HepG2 (cell line): ENCODE results near the gene CAPN3. TPM values are rescaled to one million over a fixed set of nuclear protein-coding genes. Genes with fewer than 3 reads are reported as not detected.

Experiments used
- HOXD1 ChIP-seq: sonication (generic); formaldehyde crosslinking; IDR thresholded peaks from 2 replicates; pipeline ENCODE4 v1.5.0; 2020; ENCODE audit warnings: missing genetic modification reagents
- JUND ChIP-seq: sonication (generic); formaldehyde crosslinking; IDR thresholded peaks from 2 replicates; pipeline ENCODE4 v1.8.0; 2022; ENCODE audit warnings: mild to moderate bottlenecking, missing genetic modification reagents
- KLF11 ChIP-seq: IDR thresholded peaks from 2 replicates; pipeline ENCODE4 v1.6.1; 2016; ENCODE audit warnings: missing compliant biosample characterization
- RORA ChIP-seq: sonication (generic); formaldehyde crosslinking; IDR thresholded peaks from 2 replicates; pipeline ENCODE4 v1.5.0; 2020; ENCODE audit warnings: mild to moderate bottlenecking, missing genetic modification reagents, moderate library complexity
- SNAI1 ChIP-seq: sonication (generic); formaldehyde crosslinking; IDR thresholded peaks from 2 replicates; pipeline ENCODE4 v1.5.0; 2020; ENCODE audit warnings: mild to moderate bottlenecking, missing genetic modification reagents, borderline replicate concordance
- SYNCRIP ChIP-seq: fragments of 200-400 bp; formaldehyde crosslinking; IDR thresholded peaks from 2 replicates; pipeline ENCODE4 v1.6.1; 2018; ENCODE audit warnings: mild to moderate bottlenecking, low read depth, low read length; ENCODE audit not compliant: insufficient read depth
- TFDP1 ChIP-seq: IDR thresholded peaks from 2 replicates; pipeline ENCODE4 v1.6.1; 2016; ENCODE audit warnings: missing compliant biosample characterization, missing genetic modification reagents, borderline replicate concordance
- ZBTB37 ChIP-seq: sonication (generic); formaldehyde crosslinking; IDR thresholded peaks from 2 replicates; pipeline ENCODE4 v1.4.0; 2020; ENCODE audit warnings: mild to moderate bottlenecking, missing genetic modification reagents
- ZNF251 ChIP-seq: sonication (generic); formaldehyde crosslinking; IDR thresholded peaks from 2 replicates; pipeline ENCODE4 v1.9.0; 2021; ENCODE audit warnings: mild to moderate bottlenecking, missing genetic modification reagents
- ZNF318 ChIP-seq: sonication (generic); formaldehyde crosslinking; IDR thresholded peaks from 2 replicates; pipeline ENCODE4 v1.4.0; 2020; ENCODE audit warnings: mild to moderate bottlenecking, missing genetic modification reagents
- ZNF329 ChIP-seq: sonication (generic); formaldehyde crosslinking; IDR thresholded peaks from 2 replicates; pipeline ENCODE4 v1.9.0; 2021; ENCODE audit warnings: low read depth, mild to moderate bottlenecking, missing genetic modification reagents
- ZNF792 ChIP-seq: IDR thresholded peaks from 2 replicates; pipeline ENCODE4 v1.6.1; 2016
- ZNF800 ChIP-seq: sonication (generic); formaldehyde crosslinking; IDR thresholded peaks from 2 replicates; pipeline ENCODE4 v1.4.0; 2020; ENCODE audit warnings: missing genetic modification reagents
- polyA plus RNA-seq, 8 experiments: library from polyadenylated mRNA; depleted of rRNA in 3 of 8; stranded (reverse) in 7 of 8; unstranded in 1 of 8; fragments of >200 nt; fragmentation: Illumina TruSeq in 4 of 8; extraction: Trizol in 4 of 8; gene quantifications; 2 replicates each; pipeline versions ENCODE4 v1.2.1 to v1.2.3, GENCODE V29; 2011 to 2016; ENCODE audit warnings: low read depth in 4 of 8, missing spikeins in 1 of 8, mixed read lengths in 1 of 8; ENCODE audit not compliant: insufficient read depth in 1 of 8
- total RNA-seq, 5 experiments: library from RNA; depleted of rRNA; stranded (reverse); fragments of >200 nt; fragmentation: Illumina TruSeq; extraction: Trizol; gene quantifications; 2 replicates each; pipeline ENCODE4 v1.2.3, GENCODE V29; 2016; ENCODE audit warnings: low read depth in 1 of 5

Gene CAPN3
- total and polyA plus RNA-seq, 2 of the 13 experiments (the other 11 are each of a cell fraction or from before 2014, with no cell fraction given) = 1.3 to 4.6 TPM

GRCh38 chr15:42359249-42359648, at the start of gene CAPN3 (continued):
- TF ChIP-seq ZNF318 (CRISPR knock-in tag) = no peak
- TF ChIP-seq HOXD1 (CRISPR knock-in tag) = no peak
- no peak for TF ChIP-seq ZNF800
- no peak for TF ChIP-seq JUND
- TF ChIP-seq ZNF792 (CRISPR knock-in tag) = no peak
- TF ChIP-seq ZNF329 = no peak
- no peak for TF ChIP-seq ZBTB37 (CRISPR knock-in tag)
- no peak for TF ChIP-seq SYNCRIP
- no peak for TF ChIP-seq TFDP1 (CRISPR knock-in tag)
- TF ChIP-seq ZNF251 (CRISPR knock-in tag) = no peak
- no peak for TF ChIP-seq RORA
- TF ChIP-seq KLF11 = no peak
- no peak for TF ChIP-seq SNAI1
- TF ChIP-seq, all 625 proteins: peak for 0
